Measurements from ENCODE around the gene ADH5. TPM values are rescaled to one million over a fixed set of nuclear protein-coding genes. Genes with fewer than 3 reads are reported as not detected.
"Not testable (repeated sequence)": the region's sequence is repeated elsewhere in the genome, so short reads cannot be mapped to it uniquely, and the experiment has no call there.

Gene ADH5
- total RNA-seq, 1 donor from 2014 or later = 124 TPM

DNA sequence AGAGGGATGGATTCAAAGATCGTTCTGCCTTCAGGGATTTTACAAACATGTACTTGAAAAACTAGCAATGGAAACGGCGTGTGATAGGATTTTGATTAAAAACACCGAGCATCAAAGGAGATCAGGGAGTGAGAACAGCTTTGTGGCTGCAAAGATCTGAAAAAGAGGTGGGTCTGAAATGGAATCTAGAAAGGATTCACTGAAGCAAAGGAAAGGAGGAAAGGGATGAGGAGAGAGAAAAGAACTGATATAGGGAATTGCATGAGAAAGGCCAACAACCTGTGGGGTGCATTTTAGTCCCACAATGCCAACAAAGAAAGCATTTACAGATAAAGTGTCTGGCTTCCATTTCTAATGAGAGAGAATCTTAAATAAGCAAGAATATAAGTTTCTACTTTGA is 32.4 kb upstream of the ADH5 start:
- no peak for DNase-seq (ENCODE audit: low read depth)
- H3K4me3 ChIP-seq (ENCODE audit: low read depth, low read length) = no peak overlapping the region
- TF ChIP-seq, protein P1, sequence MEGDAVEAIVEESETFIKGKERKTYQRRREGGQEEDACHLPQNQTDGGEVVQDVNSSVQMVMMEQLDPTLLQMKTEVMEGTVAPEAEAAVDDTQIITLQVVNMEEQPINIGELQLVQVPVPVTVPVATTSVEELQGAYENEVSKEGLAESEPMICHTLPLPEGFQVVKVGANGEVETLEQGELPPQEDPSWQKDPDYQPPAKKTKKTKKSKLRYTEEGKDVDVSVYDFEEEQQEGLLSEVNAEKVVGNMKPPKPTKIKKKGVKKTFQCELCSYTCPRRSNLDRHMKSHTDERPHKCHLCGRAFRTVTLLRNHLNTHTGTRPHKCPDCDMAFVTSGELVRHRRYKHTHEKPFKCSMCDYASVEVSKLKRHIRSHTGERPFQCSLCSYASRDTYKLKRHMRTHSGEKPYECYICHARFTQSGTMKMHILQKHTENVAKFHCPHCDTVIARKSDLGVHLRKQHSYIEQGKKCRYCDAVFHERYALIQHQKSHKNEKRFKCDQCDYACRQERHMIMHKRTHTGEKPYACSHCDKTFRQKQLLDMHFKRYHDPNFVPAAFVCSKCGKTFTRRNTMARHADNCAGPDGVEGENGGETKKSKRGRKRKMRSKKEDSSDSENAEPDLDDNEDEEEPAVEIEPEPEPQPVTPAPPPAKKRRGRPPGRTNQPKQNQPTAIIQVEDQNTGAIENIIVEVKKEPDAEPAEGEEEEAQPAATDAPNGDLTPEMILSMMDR (conservative IDR thresholded peaks at IDR 0.05; ENCODE audit: low read depth, low read length) = no peak

DNA sequence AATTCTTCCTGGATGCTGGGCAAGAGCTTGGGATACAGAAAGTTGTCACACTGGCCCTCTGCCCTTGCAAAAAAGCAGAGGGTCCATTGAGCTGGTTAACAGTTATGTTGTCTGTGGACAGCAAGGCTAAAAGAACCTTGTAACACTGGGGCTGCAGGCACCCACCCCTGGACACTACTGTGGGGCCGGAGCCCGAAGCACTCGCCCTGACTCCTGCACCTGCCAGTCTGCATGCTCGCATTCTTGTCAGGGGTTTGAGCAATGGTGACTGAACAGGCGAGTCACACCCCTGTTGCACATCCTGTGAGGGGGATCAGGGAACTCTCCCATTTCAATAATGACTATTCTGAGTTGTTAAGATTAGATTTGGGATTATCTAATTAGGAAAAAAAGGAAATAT is 31.9 kb upstream of the ADH5 start:
- no peak for DNase-seq (ENCODE audit: low read depth)
- no peak overlapping the region for H3K4me3 ChIP-seq (ENCODE audit: low read depth, low read length)
- TF ChIP-seq, protein P1 (conservative IDR thresholded peaks at IDR 0.05; ENCODE audit: low read depth, low read length) = no peak

DNA sequence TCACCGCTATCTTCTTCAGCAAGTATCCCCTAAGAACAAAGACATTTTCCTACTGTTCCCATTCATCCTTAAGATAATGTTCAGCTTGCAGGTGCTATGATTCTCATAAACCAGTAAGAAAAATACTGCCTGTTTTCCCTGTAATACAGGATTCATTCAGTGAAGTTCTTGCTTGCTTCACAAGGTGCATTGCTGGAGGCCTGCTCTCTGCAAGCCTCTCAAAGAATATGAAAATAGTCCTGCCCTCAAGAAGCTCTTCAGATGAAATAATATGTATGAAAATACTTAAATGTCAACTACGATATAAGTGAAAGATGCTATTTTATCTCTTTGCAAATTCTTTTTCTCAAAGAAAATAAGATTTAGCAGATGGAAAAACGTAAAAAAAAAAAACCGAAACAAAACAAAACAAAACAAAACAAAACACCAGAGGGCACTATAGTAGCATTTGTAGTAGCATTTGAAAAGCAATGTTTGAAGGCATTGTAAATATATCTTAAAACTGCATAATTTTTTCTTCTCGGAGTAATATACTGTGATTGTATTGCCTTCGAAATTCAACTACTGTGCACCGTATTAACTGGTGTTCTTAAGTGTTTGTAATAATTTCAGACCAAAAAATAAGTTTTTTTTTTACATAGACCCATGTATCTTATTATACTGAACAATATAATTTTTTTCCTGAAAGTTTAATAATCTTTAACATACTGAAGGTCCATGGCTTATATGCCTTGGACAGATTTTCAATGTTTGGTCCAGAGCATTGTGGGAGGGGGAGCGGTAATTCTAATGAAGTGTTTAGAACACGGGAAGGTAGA is 29.5 kb upstream of the ADH5 start:
- H3K4me3 ChIP-seq (ENCODE audit: low read depth, low read length) = no peak overlapping the region
- DNase-seq (ENCODE audit: low read depth) = no peak
- TF ChIP-seq, protein P1 (conservative IDR thresholded peaks at IDR 0.05; ENCODE audit: low read depth, low read length) = peak; percentile 1

DNA sequence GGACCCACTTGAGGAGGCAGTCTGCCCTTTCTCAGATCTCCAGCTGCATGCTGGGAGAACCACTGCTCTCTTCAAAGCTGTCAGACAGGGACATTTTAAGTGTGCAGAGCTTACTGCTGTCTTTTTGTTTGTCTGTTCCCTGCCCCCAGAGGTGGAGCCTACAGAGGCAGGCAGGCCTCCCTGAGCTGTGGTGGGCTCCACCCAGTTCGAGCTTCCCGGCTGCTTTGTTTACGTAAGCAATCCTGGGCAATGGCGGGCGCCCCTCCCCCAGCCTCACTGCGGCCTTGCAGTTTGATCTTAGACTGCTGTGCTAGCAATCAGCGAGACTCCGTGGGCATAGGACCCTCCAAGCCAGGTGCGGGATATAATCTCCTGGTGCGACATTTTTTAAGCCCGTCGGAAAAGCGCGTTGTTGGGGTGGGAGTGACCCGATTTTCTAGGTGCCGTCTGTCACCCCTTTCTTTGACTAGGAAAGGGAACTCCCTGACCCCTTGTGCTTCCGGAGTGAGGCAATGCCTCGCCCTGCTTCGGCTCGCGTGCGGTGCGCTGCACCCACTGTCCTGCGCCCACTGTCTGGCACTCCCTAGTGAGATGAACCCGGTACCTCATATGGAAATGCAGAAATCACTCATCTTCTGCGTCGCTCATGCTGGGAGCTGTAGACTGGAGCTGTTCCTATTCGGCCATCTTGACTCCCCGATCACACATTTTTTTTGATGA is 28.7 kb upstream of the ADH5 start:
- not testable (repeated sequence) for DNase-seq (ENCODE audit: low read depth); H3K4me3 ChIP-seq (ENCODE audit: low read depth, low read length)

DNA sequence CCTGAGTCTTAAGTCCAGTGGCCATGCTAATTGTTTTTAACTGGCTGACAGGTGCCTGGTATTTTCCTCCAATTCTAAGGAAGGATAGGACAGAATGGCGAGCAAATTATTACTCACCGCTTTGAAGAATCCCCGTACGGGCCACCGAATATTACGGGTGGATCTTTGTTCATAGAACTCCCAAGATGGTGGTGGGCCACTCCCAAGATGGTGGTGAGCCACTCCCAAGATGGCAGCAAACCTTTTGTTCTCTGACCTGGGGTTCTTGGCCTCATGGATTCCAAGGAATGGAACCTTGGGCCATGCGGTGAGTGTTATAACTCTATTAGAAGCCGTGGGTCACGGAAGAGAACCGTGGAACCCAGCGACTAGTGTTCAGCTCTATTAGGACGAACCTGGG is 20.7 kb upstream of the ADH5 start:
- not testable (repeated sequence) for DNase-seq (ENCODE audit: low read depth)

DNA sequence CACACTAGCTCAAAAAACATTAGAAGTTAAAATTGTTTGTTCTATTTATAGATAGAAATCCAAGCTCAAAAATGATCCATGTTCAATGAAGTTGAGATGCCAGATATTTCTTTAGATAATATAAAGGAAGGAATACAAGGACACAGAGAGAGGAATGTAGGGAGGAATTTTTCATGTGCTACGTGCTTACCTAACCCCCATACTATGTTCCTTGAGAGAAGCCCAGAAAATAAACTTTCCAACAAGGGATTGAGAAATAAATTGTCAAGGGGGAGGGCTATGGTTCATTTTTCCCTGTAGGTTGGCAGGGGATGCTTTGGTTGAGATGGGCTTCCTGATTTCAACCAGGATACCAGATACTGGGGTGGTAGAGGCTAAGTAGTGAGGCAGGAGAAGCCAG is 15.6 kb upstream of the ADH5 start:
- no peak for DNase-seq (ENCODE audit: low read depth)
- H3K4me3 ChIP-seq (ENCODE audit: low read depth, low read length) = no peak overlapping the region
- TF ChIP-seq, protein P1 (conservative IDR thresholded peaks at IDR 0.05; ENCODE audit: low read depth, low read length) = no peak

More for the DNA sequence above, 20.7 kb upstream of the ADH5 start:
- H3K4me3 ChIP-seq (ENCODE audit: low read depth, low read length) = not testable (repeated sequence)

DNA sequence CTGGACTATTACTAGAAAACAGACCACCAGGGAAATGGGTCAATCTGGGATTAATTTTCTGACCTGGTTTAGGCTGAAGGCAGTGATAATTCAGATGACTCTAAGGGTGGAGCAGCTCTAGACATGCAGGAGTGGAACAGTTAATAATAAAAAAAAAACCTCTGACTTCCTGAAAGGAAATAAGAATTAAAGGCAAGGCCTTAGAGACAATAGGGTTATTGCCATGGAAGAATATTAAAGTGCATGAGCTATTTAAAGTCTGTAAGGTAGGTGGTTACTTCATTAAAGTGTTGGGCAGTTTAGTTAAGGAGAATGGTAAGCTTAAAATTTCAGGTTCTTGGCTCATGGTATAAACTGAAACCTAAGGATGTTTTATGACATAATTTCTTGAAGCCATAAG is 14.6 kb upstream of the ADH5 start:
- TF ChIP-seq, protein P1 (conservative IDR thresholded peaks at IDR 0.05; ENCODE audit: low read depth, low read length) = no peak
- DNase-seq (ENCODE audit: low read depth) = no peak

DNA sequence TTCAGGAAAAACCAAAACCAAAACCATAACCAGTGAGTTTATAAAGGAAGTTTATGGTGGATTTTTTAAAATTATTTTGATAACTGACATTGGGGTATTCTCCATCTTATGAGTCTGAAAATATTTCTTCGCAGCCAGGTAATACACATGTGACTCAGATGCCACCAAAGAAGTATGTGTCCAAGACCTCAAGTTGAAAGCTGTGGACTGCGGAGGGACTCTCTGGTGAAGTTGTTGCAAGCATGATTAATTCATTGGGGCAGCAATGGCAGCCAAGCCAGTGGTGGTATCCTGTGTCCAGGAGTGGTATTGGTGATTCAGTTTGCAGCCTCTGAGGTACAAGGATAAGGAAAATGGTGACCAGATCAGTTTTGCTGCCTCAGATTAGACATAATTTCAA is 14.0 kb upstream of the ADH5 start:
- DNase-seq (ENCODE audit: low read depth) = no peak
- H3K4me3 ChIP-seq (ENCODE audit: low read depth, low read length) = no peak overlapping the region
- TF ChIP-seq, protein P1 (conservative IDR thresholded peaks at IDR 0.05; ENCODE audit: low read depth, low read length) = no peak

More for the DNA sequence above, 14.6 kb upstream of the ADH5 start:
- no peak overlapping the region for H3K4me3 ChIP-seq (ENCODE audit: low read depth, low read length)
